SK-N-SH treated with all-trans-retinoic acid at 6 μM for 48 hours (cell line): ENCODE measurements around the gene PNKD.

Source experiments
- ATAC-seq: fragments of 200-7000 bp; cut with Tn5 transposase; 3 replicates; pipeline ENCODE4 v1.9.1; 2020; ENCODE audit warnings: mild to moderate bottlenecking, moderate library complexity
- ARNTL ChIP-seq: fragments of 450-650 bp; formaldehyde crosslinking; IDR thresholded peaks from 2 replicates; pipeline ENCODE4 v1.5.0; 2020; ENCODE audit warnings: low read depth, mild to moderate bottlenecking, moderate library complexity, borderline replicate concordance
- BACH2 ChIP-seq: fragments of 250-450 bp; sonication (Bioruptor Pico); IDR thresholded peaks from 2 replicates; pipeline ENCODE4 v1.9.0; 2021; ENCODE audit warnings: mild to moderate bottlenecking, borderline replicate concordance
- CREB5 ChIP-seq: fragments of 250-450 bp; sonication (Bioruptor Pico); IDR thresholded peaks from 2 replicates; pipeline ENCODE4 v1.5.1; 2020; ENCODE audit warnings: low read depth, mild to moderate bottlenecking, moderate library complexity
- CSDC2 ChIP-seq: fragments of 250-450 bp; sonication (Bioruptor Pico); IDR thresholded peaks from 2 replicates; pipeline ENCODE4 v1.5.0; 2020; ENCODE audit warnings: mild to moderate bottlenecking, moderate library complexity
- ESRRG ChIP-seq: fragments of 250-450 bp; sonication (Bioruptor Pico); IDR thresholded peaks from 2 replicates; pipeline ENCODE4 v1.6.1; 2021; ENCODE audit warnings: mild to moderate bottlenecking
- GLIS3 ChIP-seq: fragments of 250-450 bp; sonication (Bioruptor Pico); IDR thresholded peaks from 2 replicates; pipeline ENCODE4 v1.5.0; 2020; ENCODE audit warnings: mild to moderate bottlenecking, moderate library complexity
- ISL1 ChIP-seq: fragments of 250-450 bp; sonication (Bioruptor Pico); IDR thresholded peaks from 2 replicates; pipeline ENCODE4 v2.1.2; 2022; ENCODE audit warnings: mild to moderate bottlenecking, moderate library complexity
- POU6F1 ChIP-seq: fragments of 250-450 bp; sonication (Bioruptor Pico); IDR thresholded peaks from 2 replicates; pipeline ENCODE4 v1.8.0; 2021; ENCODE audit warnings: low read depth, mild to moderate bottlenecking, moderate library complexity, borderline replicate concordance
- PPARA ChIP-seq: fragments of 250-450 bp; sonication (Bioruptor Pico); IDR thresholded peaks from 2 replicates; pipeline ENCODE4 v1.5.0; 2020; ENCODE audit warnings: mild to moderate bottlenecking, borderline replicate concordance
- RARB ChIP-seq: fragments of 250-450 bp; sonication (Bioruptor Pico); IDR thresholded peaks from 2 replicates; pipeline ENCODE4 v1.8.0; 2021; ENCODE audit warnings: mild to moderate bottlenecking, moderate library complexity
- SNAI2 ChIP-seq: fragments of 250-450 bp; sonication (Bioruptor Pico); IDR thresholded peaks from 2 replicates; pipeline ENCODE4 v1.5.0; 2020; ENCODE audit warnings: mild to moderate bottlenecking, moderate library complexity
- TCF4 ChIP-seq: fragments of 250-450 bp; sonication (Bioruptor Pico); IDR thresholded peaks from 2 replicates; pipeline ENCODE4 v1.8.0; 2021; ENCODE audit warnings: mild to moderate bottlenecking, moderate library complexity, borderline replicate concordance
- TOX ChIP-seq: fragments of 250-450 bp; sonication (Bioruptor Pico); IDR thresholded peaks from 2 replicates; pipeline ENCODE4 v1.8.0; 2021; ENCODE audit warnings: mild to moderate bottlenecking, moderate library complexity, borderline replicate concordance
- TSHZ2 ChIP-seq: fragments of 250-450 bp; sonication (Bioruptor Pico); IDR thresholded peaks from 2 replicates; pipeline ENCODE4 v1.5.0; 2020; ENCODE audit warnings: mild to moderate bottlenecking, moderate library complexity
- ZC3H10 ChIP-seq: fragments of 250-450 bp; sonication (Bioruptor Pico); IDR thresholded peaks from 2 replicates; pipeline ENCODE4 v1.5.1; 2021; ENCODE audit warnings: mild to moderate bottlenecking, moderate library complexity
- ZFP3 ChIP-seq: fragments of 250-450 bp; sonication (Bioruptor Pico); IDR thresholded peaks from 2 replicates; pipeline ENCODE4 v1.5.0; 2020; ENCODE audit warnings: mild to moderate bottlenecking, moderate library complexity
- ZFP30 ChIP-seq: fragments of 450-650 bp; formaldehyde crosslinking; IDR thresholded peaks from 2 replicates; pipeline ENCODE4 v1.5.0; 2022; ENCODE audit warnings: mild to moderate bottlenecking, moderate library complexity
- ZNF70 ChIP-seq: fragments of 450-650 bp; formaldehyde crosslinking; IDR thresholded peaks from 2 replicates; pipeline ENCODE4 v1.5.0; 2020; ENCODE audit warnings: mild to moderate bottlenecking, moderate library complexity

Gene PNKD

GRCh38 chr2:218259099-218259961, 11.0 kb upstream of the PNKD start (continued):
- peak; percentile 48; the same call in 1 of the 2 replicates for TF ChIP-seq CREB5 (CRISPR knock-in tag)

GRCh38 chr2:218260166-218260565, 10.2 kb upstream of the PNKD start:
- TF ChIP-seq TOX (CRISPR knock-in tag) (no peak), ZC3H10 (CRISPR knock-in tag) (no peak), ZFP30 (CRISPR knock-in tag) (no peak), GLIS3 (no peak), TSHZ2 (CRISPR knock-in tag) (no peak), TCF4 (CRISPR knock-in tag) (no peak), BACH2 (CRISPR knock-in tag) (no peak), ARNTL (CRISPR knock-in tag) (no peak), PPARA (CRISPR knock-in tag) (no peak)
- no peak for ATAC-seq

GRCh38 chr2:218260742-218261422, 9.4 kb upstream of the PNKD start, which contains the start of gene GPBAR1:
TSS of gene GPBAR1 (plus strand) at chr2:218261015. CDS start at chr2:218262725, 1,710 bp downstream.
- peak; percentile 3; the same call in 1 of the 3 replicates for ATAC-seq
- TF ChIP-seq TSHZ2 (CRISPR knock-in tag): no peak
- TF ChIP-seq ESRRG (CRISPR knock-in tag): no peak
- TF ChIP-seq SNAI2: no peak
- TF ChIP-seq POU6F1: no peak
- no peak for TF ChIP-seq TCF4 (CRISPR knock-in tag)
- TF ChIP-seq CSDC2 (CRISPR knock-in tag): no peak
- TF ChIP-seq RARB: no peak
- TF ChIP-seq ISL1 (CRISPR knock-in tag): no peak
- TF ChIP-seq ARNTL (CRISPR knock-in tag): no peak
- TF ChIP-seq ZFP3 (CRISPR knock-in tag): no peak
- TF ChIP-seq ZNF70 (CRISPR knock-in tag): no peak
- TF ChIP-seq PPARA (CRISPR knock-in tag): no peak
